Endothelial cell (in vitro differentiated cells): ENCODE results near the gene THOC6. TPM values are rescaled to one million over a fixed set of nuclear protein-coding genes. Genes with fewer than 3 reads are reported as not detected.

Source experiments
- DNase-seq: peaks from one replicate; pipeline ENCODE4 v3.0.0; 2021; ENCODE audit warnings: low spot score
- H3K27ac Mint-ChIP-seq: one replicate; pipeline ENCODE4 v1.8.0; 2021; ENCODE audit warnings: mixed read lengths, inconsistent platforms; ENCODE audit not compliant: unreplicated experiment
- H3K27me3 Mint-ChIP-seq: one replicate; pipeline ENCODE4 v1.8.0; 2021; ENCODE audit warnings: mild to moderate bottlenecking, moderate library complexity, mixed read lengths, inconsistent platforms; ENCODE audit not compliant: unreplicated experiment
- H3K36me3 Mint-ChIP-seq: one replicate; pipeline ENCODE4 v1.8.0; 2021; ENCODE audit warnings: mild to moderate bottlenecking, low read depth, mixed read lengths, inconsistent platforms; ENCODE audit not compliant: unreplicated experiment
- H3K4me1 Mint-ChIP-seq: one replicate; pipeline ENCODE4 v1.8.0; 2021; ENCODE audit warnings: mild to moderate bottlenecking, mixed read lengths, inconsistent platforms; ENCODE audit not compliant: unreplicated experiment
- H3K4me3 Mint-ChIP-seq: one replicate; pipeline ENCODE4 v1.8.0; 2021; ENCODE audit warnings: mild to moderate bottlenecking, mixed read lengths, inconsistent platforms; ENCODE audit not compliant: unreplicated experiment
- H3K9me3 Mint-ChIP-seq: one replicate; pipeline ENCODE4 v1.8.0; 2021; ENCODE audit warnings: mixed read lengths, inconsistent platforms; ENCODE audit not compliant: unreplicated experiment
- CTCF ChIP-seq: fragments of 200-600 bp; sonication (generic); IDR thresholded peaks from one replicate; pipeline ENCODE4 v1.5.0; 2021; ENCODE audit warnings: antibody characterized with exemption; ENCODE audit not compliant: unreplicated experiment
- long read RNA-seq: library from polyadenylated mRNA; unstranded; transcript quantifications from one replicate; pipeline ENCODE4 v2.0.0, GENCODE V29; 2020; ENCODE audit not compliant: unreplicated experiment
- total RNA-seq: library from RNA; stranded (reverse); fragmentation: NEBNext Ultra II Directional; extraction: Animal tissue kit (Norgen Biotek cat#: 25700); gene quantifications from one replicate; pipeline ENCODE4 v1.2.1, GENCODE V29; 2021; ENCODE audit not compliant: unreplicated experiment

The THOC6 gene
- 22.9 TPM for total RNA-seq
- long read RNA-seq, transcript THOC6-202 (13 exons, 1,419 nt) = major isoform, 16 of 24 reads
- long read RNA-seq, partial matches to known transcripts = 0 of 24 reads
- long read RNA-seq, other reads (novel, unspliced or antisense) = 8 of 24 reads

GRCh38 chr16:3023669-3024478 is at the start of gene THOC6, which contains the start of gene HCFC1R1:
Gene THOC6, plus strand, starts transcription at chr16:3024035. Its CDS starts 292 bp downstream, at chr16:3024327.
Gene HCFC1R1, minus strand, starts transcription at chr16:3023942. Its CDS starts 1 bp downstream, at chr16:3023941.
- H3K4me3 Mint-ChIP-seq = peak within 1 kb of the TSS; percentile 91
- DNase-seq = peak; percentile 92
- H3K36me3 Mint-ChIP-seq = peaks cover 6% of the 10 kb centered on the region
- H3K27me3 Mint-ChIP-seq = peaks cover 23% of the 10 kb centered on the region
- no peak for TF ChIP-seq CTCF
- H3K9me3 Mint-ChIP-seq = no peaks in the 10 kb centered on the region
- peaks cover 24% of the 10 kb centered on the region for H3K4me1 Mint-ChIP-seq
- H3K27ac Mint-ChIP-seq = peak within 1 kb of the TSS; percentile 88

GRCh38 chr16:2974319-2975056 is 49.3 kb upstream of the THOC6 start:
- Mint-ChIP-seq H3K27me3 (peaks cover 8% of the 10 kb centered on the region), H3K36me3 (peaks cover 3% of the 10 kb centered on the region), H3K4me3 (no peak overlapping the region), H3K27ac (no peak overlapping the region), H3K4me1 (no peaks in the 10 kb centered on the region), H3K9me3 (no peaks in the 10 kb centered on the region)
- DNase-seq = no peak
- no peak for TF ChIP-seq CTCF

GRCh38 chr16:2975161-2975795 is 48.6 kb upstream of the THOC6 start:
- Mint-ChIP-seq H3K36me3 (peaks cover 3% of the 10 kb centered on the region), H3K27ac (no peak overlapping the region), H3K4me3 (no peak overlapping the region), H3K27me3 (peaks cover 8% of the 10 kb centered on the region), H3K4me1 (no peaks in the 10 kb centered on the region), H3K9me3 (no peaks in the 10 kb centered on the region)
- DNase-seq = no peak
- no peak for TF ChIP-seq CTCF

- no peak for TF ChIP-seq CTCF
- Mint-ChIP-seq H3K27me3 (no peaks in the 10 kb centered on the region), H3K4me3 (no peak overlapping the region)
Measured at GRCh38 chr16:2976201-2976600, 47.6 kb upstream of the THOC6 start.

More at GRCh38 chr16:2976201-2976600, 47.6 kb upstream of the THOC6 start:
- peaks cover 4% of the 10 kb centered on the region for H3K4me1 Mint-ChIP-seq
- H3K9me3 Mint-ChIP-seq = no peaks in the 10 kb centered on the region
- DNase-seq = no peak
- peaks cover 3% of the 10 kb centered on the region for H3K36me3 Mint-ChIP-seq
- no peak overlapping the region for H3K27ac Mint-ChIP-seq
